Brain microvascular endothelial cell (primary cell): Measurements from ENCODE around the gene QRICH2.

Experiments used
- DNase-seq: peaks from one replicate; pipeline ENCODE4 v3.0.0-alpha.2; 2020
- H3K27ac ChIP-seq: fragments of 250-450 bp; sonication (Bioruptor Pico); 2 replicates; pipeline ENCODE4 v1.5.1; 2020; ENCODE audit warnings: mild to moderate bottlenecking, moderate library complexity
- H3K27me3 ChIP-seq: fragments of 250-450 bp; sonication (Bioruptor Pico); replicated peaks from 2 replicates; pipeline ENCODE4 v1.5.1; 2020; ENCODE audit warnings: mild to moderate bottlenecking
- H3K36me3 ChIP-seq: fragments of 250-450 bp; sonication (Bioruptor Pico); replicated peaks from 2 replicates; pipeline ENCODE4 v1.5.1; 2020; ENCODE audit warnings: mild to moderate bottlenecking
- H3K4me3 ChIP-seq: 2 replicates; pipeline ENCODE4 v1.5.1; 2011; ENCODE audit warnings: low read depth, mild to moderate bottlenecking, control low read depth, low read length, moderate library complexity
- CTCF ChIP-seq: IDR thresholded peaks from 2 replicates; pipeline ENCODE4 v1.5.1; 2011; ENCODE audit warnings: low read depth, mild to moderate bottlenecking, moderate library complexity, low read length, control low read depth, inconsistent platforms; ENCODE audit errors: missing control alignments
- in situ Hi-C: cut with HindIII; loops from 2 replicates; pipeline ENCODE4 v1.10.0; 2017; ENCODE audit warnings: low sequenced_read_pairs, low pct_ligation_motif_present

QRICH2 gene

DNA sequence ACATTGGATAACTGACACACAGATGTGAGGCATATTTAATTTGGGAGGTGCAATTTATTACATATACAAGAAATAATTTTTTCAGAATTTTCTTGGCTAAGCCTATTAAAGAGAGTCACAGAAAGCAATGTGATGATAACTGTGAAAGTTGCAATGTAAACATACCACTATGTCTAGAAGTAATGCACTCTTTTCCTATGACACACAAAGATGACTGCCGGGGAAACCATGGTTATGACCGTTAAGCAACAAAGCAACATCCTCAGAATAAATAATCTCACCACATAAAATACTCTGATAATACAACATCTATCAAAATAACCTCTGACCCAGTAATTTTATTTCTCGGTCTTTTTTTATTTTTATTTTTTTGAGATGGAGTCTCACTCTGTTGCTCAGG, 10.5 kb upstream of the QRICH2 start:
- peak; percentile 67 for DNase-seq
- no peak for TF ChIP-seq CTCF
- peaks cover 38% of the 10 kb centered on the region for H3K36me3 ChIP-seq
- in situ Hi-C loops: no loop called here
- no peaks in the 10 kb centered on the region for H3K27me3 ChIP-seq
- peak overlapping the region; percentile 48 for H3K27ac ChIP-seq
- H3K4me3 ChIP-seq: no peak overlapping the region

DNA sequence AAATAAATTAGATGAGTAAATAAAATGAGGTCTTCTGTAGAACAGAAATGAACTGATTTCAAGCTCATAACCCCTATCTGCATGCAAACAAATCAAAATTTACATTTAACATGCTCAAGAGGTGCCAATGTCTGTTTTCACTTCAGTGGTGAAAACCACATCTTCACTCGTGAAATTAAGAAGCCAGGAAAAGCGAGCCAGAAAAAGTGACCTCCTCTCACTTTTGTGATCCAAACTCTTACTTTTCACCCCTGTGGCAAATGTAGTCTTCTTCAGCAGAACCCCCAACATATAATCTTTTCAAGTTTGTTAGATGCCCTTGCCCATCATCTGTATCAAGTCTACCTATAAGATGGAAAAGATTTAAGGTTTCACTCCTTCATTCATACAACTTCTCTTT, 9.5 kb upstream of the QRICH2 start:
- Histone ChIP-seq H3K27ac (no peak overlapping the region), H3K4me3 (no peak overlapping the region), H3K36me3 (peaks cover 42% of the 10 kb centered on the region), H3K27me3 (no peaks in the 10 kb centered on the region)
- in situ Hi-C loops: no loop called here
- TF ChIP-seq CTCF: no peak
- no peak for DNase-seq

DNA sequence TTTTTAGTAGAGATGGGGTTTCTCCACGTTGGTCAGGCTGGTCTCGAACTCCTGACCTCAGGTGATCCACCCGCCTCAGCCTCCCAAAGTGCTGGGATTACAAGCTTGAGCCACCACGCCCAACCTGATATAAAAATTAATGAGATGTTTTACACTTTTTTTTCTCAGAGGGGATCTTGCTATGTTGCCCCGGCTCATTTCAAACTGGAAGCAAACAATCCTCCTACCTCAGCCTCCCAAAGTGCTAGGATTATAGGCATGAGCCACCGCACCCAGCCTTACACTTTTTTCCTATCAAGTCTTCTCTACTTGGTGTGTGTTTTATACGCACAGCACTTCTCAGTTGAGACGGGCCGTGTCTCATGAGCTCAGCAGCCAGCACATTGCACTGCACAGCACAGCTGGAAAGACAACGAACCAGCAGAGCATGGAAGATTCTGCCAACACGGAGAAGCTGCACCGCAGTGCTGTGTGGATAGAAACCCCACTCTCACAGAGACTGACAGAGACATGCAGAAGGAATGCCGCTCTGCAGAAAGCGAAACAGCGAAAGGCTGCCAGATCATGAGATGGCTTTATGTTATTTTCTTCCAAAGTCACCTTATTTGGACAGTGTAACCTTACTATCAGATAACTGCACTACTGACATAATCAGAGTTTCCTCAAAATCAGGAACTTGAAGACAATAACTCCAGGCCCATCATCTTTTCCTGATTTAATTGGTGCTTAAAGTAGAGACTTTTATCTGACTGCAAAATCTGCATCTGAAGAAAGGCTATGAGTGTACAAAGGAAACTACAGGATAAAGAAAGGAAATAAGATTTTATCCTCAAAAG, 6.5 kb upstream of the QRICH2 start:
- no peak overlapping the region for H3K4me3 ChIP-seq
- TF ChIP-seq CTCF: no peak
- in situ Hi-C loops: no loop called here
- no peak overlapping the region for H3K27ac ChIP-seq
- peaks cover 44% of the 10 kb centered on the region for H3K36me3 ChIP-seq
- peak; percentile 32 for DNase-seq
- no peaks in the 10 kb centered on the region for H3K27me3 ChIP-seq

DNA sequence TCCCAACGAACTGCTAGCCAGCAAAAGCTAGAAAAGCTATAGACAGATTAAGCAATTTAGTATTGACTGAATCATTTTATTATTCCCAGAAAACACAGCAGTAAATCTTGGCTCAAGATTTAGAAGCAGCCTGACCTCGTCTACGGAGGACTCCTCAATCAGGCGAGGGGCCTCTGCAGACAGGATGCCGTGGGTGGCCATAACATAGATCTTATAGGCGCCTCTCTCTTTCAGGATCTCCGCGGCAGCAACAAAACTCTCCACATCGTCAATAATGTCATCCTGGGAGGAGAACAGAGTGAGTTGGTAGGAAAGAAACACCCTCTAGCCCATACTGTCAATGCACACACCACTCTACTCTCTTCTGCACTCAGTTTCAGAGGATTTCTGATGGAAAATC, 4.7 kb upstream of the QRICH2 start:
- no peak for TF ChIP-seq CTCF
- no peak for DNase-seq
- in situ Hi-C loops: no loop called here
- Histone ChIP-seq H3K36me3 (peaks cover 49% of the 10 kb centered on the region), H3K4me3 (no peak overlapping the region), H3K27me3 (no peaks in the 10 kb centered on the region), H3K27ac (no peak overlapping the region)

DNA sequence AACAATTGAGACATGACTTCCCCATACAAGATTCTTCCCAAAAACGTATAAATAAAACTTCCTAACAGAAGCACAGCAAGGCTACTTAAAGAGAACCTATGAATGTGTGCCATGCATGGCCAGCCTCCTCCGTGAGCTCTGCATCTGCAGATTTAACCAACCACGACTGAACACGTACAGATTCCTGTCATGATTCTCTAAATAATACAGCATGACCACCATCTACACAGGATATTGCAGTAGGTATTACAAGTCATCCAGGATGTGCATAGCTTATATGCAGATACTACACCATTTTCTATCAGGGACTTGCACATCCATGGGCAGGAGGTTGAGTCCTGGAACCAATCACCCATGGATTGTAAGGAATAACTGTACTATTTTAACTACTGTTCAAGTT, 1.4 kb upstream of the QRICH2 start:
- no peak for DNase-seq
- Histone ChIP-seq H3K4me3 (no peak overlapping the region), H3K36me3 (peaks cover 43% of the 10 kb centered on the region), H3K27ac (no peak overlapping the region), H3K27me3 (no peaks in the 10 kb centered on the region)
- in situ Hi-C loops: no loop called here
- TF ChIP-seq CTCF: no peak
